Measurements from ENCODE around the gene PRICKLE4. TPM values are rescaled to one million over a fixed set of nuclear protein-coding genes. Genes with fewer than 3 reads are reported as not detected.

PRICKLE4 gene
- total and polyA plus RNA-seq, 2 experiments from 2014 or later = 0.48 to 0.66 TPM

DNA sequence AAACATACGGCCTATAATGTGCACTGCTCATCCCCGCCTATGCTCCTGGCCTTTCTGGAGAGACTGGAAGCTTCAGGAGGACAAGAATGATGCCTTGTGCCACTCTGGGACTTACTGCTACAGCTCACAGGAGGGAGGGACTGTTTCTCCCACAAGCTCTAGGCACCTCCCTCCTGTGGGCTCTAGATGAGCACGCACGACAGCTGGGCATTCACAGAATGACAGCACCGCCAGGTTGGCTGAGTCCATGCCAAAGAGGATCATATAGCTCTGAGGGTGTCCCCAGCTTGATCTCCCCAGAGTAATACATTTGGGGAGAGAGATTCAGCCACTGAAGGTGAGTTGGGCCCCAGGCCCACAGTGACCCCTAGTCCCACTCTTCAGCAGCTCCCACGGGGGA lies 23.3 kb upstream of the PRICKLE4 start:
- no peak for DNase-seq (ENCODE audit: low spot score)
- ATAC-seq = no peak
- TF ChIP-seq JUNB (IDR thresholded peaks at IDR 0.05; ENCODE audit: unreplicated experiment) (no peak), ZNF331 (CRISPR knock-in tag; IDR thresholded peaks at IDR 0.05; ENCODE audit: low read depth) (no peak), POLR2AphosphoS5 (IDR thresholded peaks at IDR 0.05; ENCODE audit: low read depth) (no peak), EZH2phosphoT487 (IDR thresholded peaks at IDR 0.05; ENCODE audit: unreplicated experiment) (no peak), NANOG (IDR thresholded peaks at IDR 0.05; ENCODE audit: borderline replicate concordance) (no peak), CTCF (conservative IDR thresholded peaks at IDR 0.05; ENCODE audit: low read depth in 2 of 2) (no peak), ZNF462 (CRISPR knock-in tag; IDR thresholded peaks at IDR 0.05) (no peak), EZH2 (IDR thresholded peaks at IDR 0.05; ENCODE audit: low read depth, unreplicated experiment) (no peak), STAT1 (IDR thresholded peaks at IDR 0.05; ENCODE audit: unreplicated experiment) (no peak), CREB1 (CRISPR knock-in tag; IDR thresholded peaks at IDR 0.05; ENCODE audit: low read depth) (no peak), ZNF114 (CRISPR knock-in tag; IDR thresholded peaks at IDR 0.05) (no peak)
- TF ChIP-seq, protein P1, sequence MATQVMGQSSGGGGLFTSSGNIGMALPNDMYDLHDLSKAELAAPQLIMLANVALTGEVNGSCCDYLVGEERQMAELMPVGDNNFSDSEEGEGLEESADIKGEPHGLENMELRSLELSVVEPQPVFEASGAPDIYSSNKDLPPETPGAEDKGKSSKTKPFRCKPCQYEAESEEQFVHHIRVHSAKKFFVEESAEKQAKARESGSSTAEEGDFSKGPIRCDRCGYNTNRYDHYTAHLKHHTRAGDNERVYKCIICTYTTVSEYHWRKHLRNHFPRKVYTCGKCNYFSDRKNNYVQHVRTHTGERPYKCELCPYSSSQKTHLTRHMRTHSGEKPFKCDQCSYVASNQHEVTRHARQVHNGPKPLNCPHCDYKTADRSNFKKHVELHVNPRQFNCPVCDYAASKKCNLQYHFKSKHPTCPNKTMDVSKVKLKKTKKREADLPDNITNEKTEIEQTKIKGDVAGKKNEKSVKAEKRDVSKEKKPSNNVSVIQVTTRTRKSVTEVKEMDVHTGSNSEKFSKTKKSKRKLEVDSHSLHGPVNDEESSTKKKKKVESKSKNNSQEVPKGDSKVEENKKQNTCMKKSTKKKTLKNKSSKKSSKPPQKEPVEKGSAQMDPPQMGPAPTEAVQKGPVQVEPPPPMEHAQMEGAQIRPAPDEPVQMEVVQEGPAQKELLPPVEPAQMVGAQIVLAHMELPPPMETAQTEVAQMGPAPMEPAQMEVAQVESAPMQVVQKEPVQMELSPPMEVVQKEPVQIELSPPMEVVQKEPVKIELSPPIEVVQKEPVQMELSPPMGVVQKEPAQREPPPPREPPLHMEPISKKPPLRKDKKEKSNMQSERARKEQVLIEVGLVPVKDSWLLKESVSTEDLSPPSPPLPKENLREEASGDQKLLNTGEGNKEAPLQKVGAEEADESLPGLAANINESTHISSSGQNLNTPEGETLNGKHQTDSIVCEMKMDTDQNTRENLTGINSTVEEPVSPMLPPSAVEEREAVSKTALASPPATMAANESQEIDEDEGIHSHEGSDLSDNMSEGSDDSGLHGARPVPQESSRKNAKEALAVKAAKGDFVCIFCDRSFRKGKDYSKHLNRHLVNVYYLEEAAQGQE (IDR thresholded peaks at IDR 0.05; ENCODE audit: unreplicated experiment) = no peak
- TF ChIP-seq, protein P2, sequence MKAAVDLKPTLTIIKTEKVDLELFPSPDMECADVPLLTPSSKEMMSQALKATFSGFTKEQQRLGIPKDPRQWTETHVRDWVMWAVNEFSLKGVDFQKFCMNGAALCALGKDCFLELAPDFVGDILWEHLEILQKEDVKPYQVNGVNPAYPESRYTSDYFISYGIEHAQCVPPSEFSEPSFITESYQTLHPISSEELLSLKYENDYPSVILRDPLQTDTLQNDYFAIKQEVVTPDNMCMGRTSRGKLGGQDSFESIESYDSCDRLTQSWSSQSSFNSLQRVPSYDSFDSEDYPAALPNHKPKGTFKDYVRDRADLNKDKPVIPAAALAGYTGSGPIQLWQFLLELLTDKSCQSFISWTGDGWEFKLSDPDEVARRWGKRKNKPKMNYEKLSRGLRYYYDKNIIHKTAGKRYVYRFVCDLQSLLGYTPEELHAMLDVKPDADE (IDR thresholded peaks at IDR 0.05) = no peak
- Histone ChIP-seq H3F3A (replicated peaks; ENCODE audit: low read depth) (no peaks in the 10 kb centered on the region), H3K4me3 (no peak overlapping the region), H3K4me2 (no peak overlapping the region), H2AFZ (no peak overlapping the region), H3K9me2 (ENCODE audit: insufficient read depth) (no peaks in the 10 kb centered on the region), H3K4me1 (ENCODE audit: insufficient read depth) (no peaks in the 10 kb centered on the region), H3K36me3 (ENCODE audit: insufficient read depth) (no peaks in the 10 kb centered on the region), H3K27ac (ENCODE audit: low read depth) (no peak overlapping the region), H3K27me3 (ENCODE audit: insufficient read depth) (no peaks in the 10 kb centered on the region), H3K79me2 (replicated peaks; ENCODE audit: insufficient read depth) (no peaks in the 10 kb centered on the region), H4K20me1 (replicated peaks; ENCODE audit: insufficient read depth) (no peaks in the 10 kb centered on the region)
- H3K27ac Mint-ChIP-seq = no peak overlapping the region
- H3K4me1 Mint-ChIP-seq = peaks cover 7% of the 10 kb centered on the region
- no peak overlapping the region for H3K4me3 Mint-ChIP-seq
- H3K36me3 Mint-ChIP-seq (ENCODE audit: low read depth) = no peaks in the 10 kb centered on the region
- H3K27me3 Mint-ChIP-seq (ENCODE audit: insufficient read depth, low read depth, poor library complexity) = peaks cover 12% of the 10 kb centered on the region
- H3K9me3 Mint-ChIP-seq = no peaks in the 10 kb centered on the region

Data from GM23338 (cell line).